CD4-positive, alpha-beta memory T cell (primary cell): Measurements from ENCODE around the gene TPGS1. TPM values are rescaled to one million over a fixed set of nuclear protein-coding genes. Genes with fewer than 3 reads are reported as not detected.

Experiments used
- CTCF ChIA-PET: fragments of 350-600 bp; sonication (Branson Sonifier 250); formaldehyde crosslinking; loops from one replicate; lab custom pipeline; 2021; ENCODE audit warnings: inconsistent platforms; ENCODE audit not compliant: partially characterized antibody; lab: Charles Lee
- POLR2A ChIA-PET: fragments of 350-600 bp; sonication (Branson Sonifier 250); formaldehyde crosslinking; loops from one replicate; lab custom pipeline; 2021; ENCODE audit not compliant: partially characterized antibody; lab: Charles Lee
- DNase-seq, 5 donors: peaks; one replicate each; pipeline versions ENCODE4 v3.0.0 to v3.0.0-alpha.2; 2020 to 2022; ENCODE audit warnings: mixed read lengths in 1 of 5
- H3K27ac ChIP-seq: one replicate; pipeline ENCODE4 v1.7.0; 2013; ENCODE audit warnings: low read depth, low read length
- H3K27me3 ChIP-seq: 2 replicates; pipeline ENCODE4 v1.7.0; 2013; ENCODE audit warnings: mild to moderate bottlenecking, low read length, moderate library complexity; ENCODE audit not compliant: insufficient read depth
- H3K36me3 ChIP-seq: 2 replicates; pipeline ENCODE4 v1.7.0; 2013; ENCODE audit warnings: mild to moderate bottlenecking, low read length, moderate library complexity; ENCODE audit not compliant: insufficient read depth
- H3K4me1 ChIP-seq: 2 replicates; pipeline ENCODE4 v1.7.0; 2013; ENCODE audit warnings: mild to moderate bottlenecking, low read length, moderate library complexity; ENCODE audit not compliant: insufficient read depth
- H3K4me3 ChIP-seq, 2 donors: one replicate each; pipeline ENCODE4 v1.7.0; 2013; ENCODE audit warnings: low read length in 2 of 2, mild to moderate bottlenecking in 1 of 2
- H3K9me3 ChIP-seq, 2 donors: one replicate each; pipeline ENCODE4 v1.7.0; 2013; ENCODE audit warnings: low read length in 2 of 2, control low read depth in 1 of 2; ENCODE audit not compliant: control insufficient read depth in 1 of 2
- H3K27ac Mint-ChIP-seq, 7 donors: one replicate each; pipeline ENCODE4 v1.8.0; 2020 to 2021; ENCODE audit warnings: mixed read lengths in 7 of 7, mild to moderate bottlenecking in 6 of 7, inconsistent platforms in 3 of 7, moderate library complexity in 3 of 7
- H3K27me3 Mint-ChIP-seq, 2 donors: one replicate each; pipeline ENCODE4 v1.8.0; 2020 to 2021; ENCODE audit warnings: mixed read lengths in 2 of 2
- H3K36me3 Mint-ChIP-seq, 2 donors: one replicate each; pipeline ENCODE4 v1.8.0; 2020 to 2021; ENCODE audit warnings: mixed read lengths in 2 of 2, inconsistent platforms in 1 of 2, mild to moderate bottlenecking in 1 of 2
- H3K4me1 Mint-ChIP-seq, 4 donors: one replicate each; pipeline ENCODE4 v1.8.0; 2020 to 2021; ENCODE audit warnings: mixed read lengths in 4 of 4, mild to moderate bottlenecking in 1 of 4
- H3K4me3 Mint-ChIP-seq, 8 donors: one replicate each; pipeline ENCODE4 v1.8.0; 2020 to 2021; ENCODE audit warnings: mixed read lengths in 8 of 8, mild to moderate bottlenecking in 7 of 8, moderate library complexity in 6 of 8, inconsistent platforms in 3 of 8
- H3K9me3 Mint-ChIP-seq, 8 donors: one replicate each; pipeline ENCODE4 v1.8.0; 2020 to 2021; ENCODE audit warnings: mixed read lengths in 8 of 8, mild to moderate bottlenecking in 5 of 8, inconsistent platforms in 3 of 8, moderate library complexity in 1 of 8
- intact Hi-C: fragments of 100-400 bp; cut with micrococcal nuclease; formaldehyde crosslinking; loops from one replicate; pipeline ENCODE4 v1.15.1; 2023
- polyA plus RNA-seq, 2 donors: library from polyadenylated mRNA; unstranded; fragments of 300-500 nt; fragmentation: Illumina TruSeq; gene quantifications; one replicate each; pipeline ENCODE4 v1.2.3, GENCODE V29; 2021
- total RNA-seq, 2 experiments: library from RNA; stranded (reverse); gene quantifications; one replicate each; pipeline ENCODE4 v1.2.3, GENCODE V29; 2021

Gene TPGS1
- total and polyA plus RNA-seq, 4 experiments from 2014 or later = 22.2 to 37.6 (median 31.9) TPM

DNA sequence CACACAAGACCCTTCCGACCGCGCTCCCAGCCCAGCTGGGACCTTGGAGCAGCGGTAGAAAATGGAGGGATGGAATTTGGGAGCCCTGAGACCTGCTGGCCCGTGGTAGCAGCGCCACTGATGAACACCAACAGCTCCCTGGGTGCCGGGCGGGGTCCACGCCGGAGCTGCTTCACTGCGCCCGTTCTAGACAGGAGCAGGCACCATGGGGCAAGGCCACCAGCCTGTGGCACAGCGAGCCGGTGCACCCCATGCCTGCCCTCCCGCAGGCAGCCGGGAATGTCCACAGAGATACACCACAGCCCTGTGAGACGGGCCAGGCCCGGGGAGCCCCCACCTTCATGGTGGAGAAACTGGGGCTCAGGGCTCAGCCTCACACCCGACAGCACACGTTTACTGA is 36.6 kb upstream of the TPGS1 start:
- Histone ChIP-seq H3K27ac (no peak overlapping the region), H3K4me1 (no peaks in the 10 kb centered on the region), H3K27me3 (no peaks in the 10 kb centered on the region), H3K9me3 (no peaks in the 10 kb centered on the region), H3K36me3 (no peaks in the 10 kb centered on the region), H3K4me3 (no peak overlapping the region)
- H3K27ac Mint-ChIP-seq = no peak overlapping the region
- H3K9me3 Mint-ChIP-seq = no peaks in the 10 kb centered on the region
- intact Hi-C loops = no loop called here
- peaks cover 2 to 3% of the 10 kb centered on the region in 2 donors for H3K27me3 Mint-ChIP-seq
- POLR2A ChIA-PET = no interaction called here
- no peak for DNase-seq
- H3K4me1 Mint-ChIP-seq = peaks cover 0 to 2% (median 0%) of the 10 kb centered on the region in 4 donors
- H3K36me3 Mint-ChIP-seq = no peaks in the 10 kb centered on the region
- CTCF ChIA-PET = no interaction called here
- no peak overlapping the region for H3K4me3 Mint-ChIP-seq

DNA sequence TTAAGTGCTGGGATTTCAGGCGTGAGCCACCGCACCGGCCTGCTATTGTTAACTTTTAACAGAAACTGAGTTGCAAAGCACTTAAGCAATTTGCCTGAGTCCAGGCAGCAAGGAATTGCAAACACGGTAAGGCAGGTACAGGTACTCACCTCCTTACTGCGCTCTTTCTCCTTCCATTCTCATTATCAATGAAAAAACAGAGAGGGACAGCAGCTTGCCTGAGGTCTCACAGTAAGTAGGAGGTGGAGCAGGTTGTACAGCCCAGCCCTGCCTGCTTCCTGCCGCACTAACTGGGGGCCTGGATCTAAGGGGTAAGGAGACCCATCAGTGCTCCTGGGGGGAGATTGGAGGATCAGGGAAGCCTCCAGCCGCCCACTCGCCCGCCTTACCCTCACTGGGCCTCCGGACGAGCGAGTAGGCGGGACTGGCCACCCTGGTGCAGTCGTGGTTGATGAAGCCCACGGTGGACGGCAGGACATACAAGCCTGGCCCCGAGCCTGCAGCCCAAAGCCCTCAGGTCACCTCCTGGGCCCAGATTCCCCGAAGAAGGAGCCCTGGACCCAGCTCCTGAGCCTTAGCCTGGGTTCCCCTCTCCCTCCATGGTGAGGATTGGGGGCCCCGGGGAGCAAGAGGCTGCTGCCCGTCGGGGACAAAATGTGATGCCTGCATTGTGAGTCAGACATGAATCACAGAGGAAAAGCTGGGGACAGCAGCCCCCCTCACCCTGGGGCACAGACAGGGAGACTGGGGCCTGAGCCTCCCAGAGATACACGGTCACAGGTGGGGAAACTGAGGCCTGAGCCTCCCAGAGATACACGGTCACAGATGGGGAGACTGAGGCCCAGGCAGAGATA is 35.1 kb upstream of the TPGS1 start:
- intact Hi-C loops = no loop called here
- H3K4me1 Mint-ChIP-seq = peaks cover 0 to 2% (median 0%) of the 10 kb centered on the region in 4 donors
- H3K9me3 Mint-ChIP-seq = no peaks in the 10 kb centered on the region
- H3K27me3 Mint-ChIP-seq = peaks cover 2 to 3% of the 10 kb centered on the region in 2 donors
- Histone ChIP-seq H3K27ac (no peak overlapping the region), H3K27me3 (no peaks in the 10 kb centered on the region), H3K36me3 (no peaks in the 10 kb centered on the region), H3K4me1 (no peaks in the 10 kb centered on the region), H3K4me3 (no peak overlapping the region), H3K9me3 (no peaks in the 10 kb centered on the region)
- DNase-seq = no peak
- CTCF ChIA-PET = no interaction called here
- H3K27ac Mint-ChIP-seq = no peak overlapping the region
- POLR2A ChIA-PET = no interaction called here
- no peaks in the 10 kb centered on the region for H3K36me3 Mint-ChIP-seq
- H3K4me3 Mint-ChIP-seq = no peak overlapping the region

DNA sequence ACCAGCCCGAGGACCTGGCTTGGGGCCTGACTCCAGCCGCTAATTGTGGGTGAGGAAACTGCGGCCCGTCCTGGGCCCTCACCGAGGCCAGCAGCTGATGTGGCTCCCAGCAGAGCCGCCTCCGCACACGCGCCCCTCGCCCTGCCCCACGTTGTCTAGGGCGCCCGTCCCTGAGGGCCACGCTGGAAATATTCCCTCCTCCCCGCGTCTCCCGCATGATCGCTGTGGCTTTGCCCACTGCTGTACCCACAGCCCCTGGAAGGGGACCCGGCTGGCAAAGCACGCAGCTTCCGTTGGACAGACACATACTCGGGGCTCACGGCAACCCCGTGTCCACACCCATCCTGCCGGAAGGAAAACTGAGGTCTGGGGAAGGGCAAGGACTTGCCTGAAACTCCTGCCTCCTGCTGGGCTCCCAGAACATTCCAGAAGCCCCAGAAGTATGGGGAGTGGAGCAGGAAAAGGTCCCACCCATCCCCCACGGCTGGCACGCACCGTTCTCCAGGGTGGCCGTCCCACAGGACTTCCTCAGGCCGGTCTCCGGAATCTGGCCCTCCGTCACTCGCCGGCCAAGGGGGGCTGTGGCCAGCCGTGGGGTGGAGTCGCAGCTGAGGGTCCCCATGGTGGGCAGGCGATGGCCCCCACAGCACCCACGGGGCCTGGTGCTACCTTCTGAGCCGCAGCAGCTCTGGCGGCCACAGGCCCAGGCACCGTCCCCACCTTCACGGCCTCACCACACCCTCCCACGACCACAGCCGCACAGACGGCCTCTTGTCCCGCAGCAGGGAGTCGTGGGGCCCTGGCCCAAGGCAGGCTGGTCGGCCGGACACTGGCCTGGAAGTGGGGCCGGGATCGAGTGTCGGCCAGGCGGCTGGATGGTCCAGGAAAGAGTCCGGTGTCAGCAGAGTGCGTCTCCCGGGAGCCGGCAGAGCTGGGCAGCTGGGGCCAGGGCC is 32.9 kb upstream of the TPGS1 start:
- no peaks in the 10 kb centered on the region for H3K4me1 ChIP-seq
- Mint-ChIP-seq H3K4me1 (peaks cover 0 to 2% (median 0%) of the 10 kb centered on the region in 4 donors), H3K4me3 (no peak overlapping the region), H3K36me3 (no peaks in the 10 kb centered on the region), H3K27me3 (peaks cover 2 to 3% of the 10 kb centered on the region in 2 donors), H3K9me3 (no peaks in the 10 kb centered on the region), H3K27ac (no peak overlapping the region)
- H3K27me3 ChIP-seq = no peaks in the 10 kb centered on the region
- no peak for DNase-seq
- no peaks in the 10 kb centered on the region for H3K9me3 ChIP-seq
- H3K4me3 ChIP-seq = no peak overlapping the region
- ChIA-PET CTCF (no interaction called here), POLR2A (no interaction called here)
- H3K27ac ChIP-seq = no peak overlapping the region
- no peaks in the 10 kb centered on the region for H3K36me3 ChIP-seq
- intact Hi-C loops = no loop called here

GRCh38 chr19:475360-475759 is 31.9 kb upstream of the TPGS1 start:
- peaks cover 0 to 7% (median 4%) of the 10 kb centered on the region in 8 donors for H3K9me3 Mint-ChIP-seq
- intact Hi-C loops = no loop called here
- POLR2A ChIA-PET = no interaction called here

DNA sequence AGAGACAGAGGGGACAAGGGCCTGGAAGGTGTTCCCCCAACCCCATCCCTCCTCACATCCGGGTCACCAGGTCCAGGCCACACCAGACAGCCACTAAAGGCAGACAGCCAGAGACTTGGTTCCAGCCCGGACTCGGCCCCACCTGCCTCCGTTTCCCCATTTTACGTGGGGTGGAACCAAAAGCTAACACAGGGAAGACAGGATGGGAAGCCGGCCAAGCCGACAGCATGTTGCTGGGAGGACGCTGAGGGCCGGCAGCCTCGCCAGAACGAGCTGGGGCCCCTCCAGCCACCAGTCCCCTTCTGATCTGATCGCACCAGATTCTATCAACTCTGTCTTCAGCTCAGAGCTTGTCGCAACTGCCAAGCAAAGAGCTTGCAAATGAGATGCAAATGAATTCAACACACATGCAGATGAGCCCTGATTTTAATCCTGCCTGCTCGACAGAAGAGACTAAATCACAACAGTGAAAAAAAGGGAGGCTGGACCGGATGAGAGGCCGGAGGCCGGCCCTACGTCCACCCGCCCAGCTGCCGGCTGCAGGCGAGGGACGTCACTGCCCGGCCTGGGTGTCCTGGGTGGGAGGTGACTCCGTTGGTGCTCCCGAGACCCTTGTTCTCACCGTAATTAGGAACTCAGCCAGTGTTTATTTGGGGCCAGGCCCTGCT is 28.9 kb upstream of the TPGS1 start:
- Histone ChIP-seq H3K9me3 (no peaks in the 10 kb centered on the region), H3K27ac (no peak overlapping the region), H3K4me1 (no peaks in the 10 kb centered on the region), H3K27me3 (no peaks in the 10 kb centered on the region), H3K36me3 (no peaks in the 10 kb centered on the region), H3K4me3 (no peak overlapping the region)
- CTCF ChIA-PET = no interaction called here
- intact Hi-C loops = no loop called here
- H3K9me3 Mint-ChIP-seq = peaks cover 0 to 16% (median 11%) of the 10 kb centered on the region in 8 donors
- POLR2A ChIA-PET = no interaction called here
- DNase-seq = no peak
- H3K36me3 Mint-ChIP-seq = peaks cover 0 to 2% of the 10 kb centered on the region in 2 donors
- H3K27ac Mint-ChIP-seq = no peak overlapping the region
- no peak overlapping the region for H3K4me3 Mint-ChIP-seq
- peaks cover 5 to 16% (median 9%) of the 10 kb centered on the region in 4 donors for H3K4me1 Mint-ChIP-seq
- peaks cover 2% of the 10 kb centered on the region in 2 donors for H3K27me3 Mint-ChIP-seq

More at GRCh38 chr19:475360-475759, 31.9 kb upstream of the TPGS1 start:
- H3K27ac Mint-ChIP-seq = no peak overlapping the region
- H3K4me1 Mint-ChIP-seq = peaks cover 5 to 7% (median 7%) of the 10 kb centered on the region in 4 donors
- peaks cover 0 to 2% of the 10 kb centered on the region in 2 donors for H3K36me3 Mint-ChIP-seq
- no peaks in the 10 kb centered on the region for H3K4me1 ChIP-seq
- no peaks in the 10 kb centered on the region for H3K27me3 ChIP-seq
- no peaks in the 10 kb centered on the region for H3K36me3 ChIP-seq
- no peak overlapping the region for H3K4me3 ChIP-seq
- H3K4me3 Mint-ChIP-seq = no peak overlapping the region
- CTCF ChIA-PET = no interaction called here
- peaks cover 2 to 3% of the 10 kb centered on the region in 2 donors for H3K27me3 Mint-ChIP-seq
- no peak overlapping the region for H3K27ac ChIP-seq
- no peaks in the 10 kb centered on the region for H3K9me3 ChIP-seq
- DNase-seq = no peak

- H3K4me3 Mint-ChIP-seq = no peak overlapping the region
- ChIA-PET CTCF (no interaction called here), POLR2A (interaction anchor here (0.7 kb wide), 1 partner anchor 1192 kb away, joined by 4 read pairs; no protein-coding TSS in a partner anchor)
- no peak for DNase-seq
- peaks cover 5 to 16% (median 9%) of the 10 kb centered on the region in 4 donors for H3K4me1 Mint-ChIP-seq
- H3K27ac Mint-ChIP-seq = no peak overlapping the region
- no peaks in the 10 kb centered on the region for H3K4me1 ChIP-seq
- H3K27me3 ChIP-seq = no peaks in the 10 kb centered on the region
- no peaks in the 10 kb centered on the region for H3K36me3 ChIP-seq
- H3K9me3 ChIP-seq = no peaks in the 10 kb centered on the region
- H3K27ac ChIP-seq = no peak overlapping the region
- H3K27me3 Mint-ChIP-seq = peaks cover 2% of the 10 kb centered on the region in 2 donors
- peaks cover 0 to 2% of the 10 kb centered on the region in 2 donors for H3K36me3 Mint-ChIP-seq
- H3K4me3 ChIP-seq = no peak overlapping the region
- H3K9me3 Mint-ChIP-seq = peaks cover 0 to 18% (median 11%) of the 10 kb centered on the region in 8 donors
- intact Hi-C loops = no loop called here
Measured at GRCh38 chr19:478976-479375, 28.3 kb upstream of the TPGS1 start.
